ENCODE results near the gene ORM1. TPM values are rescaled to one million over a fixed set of nuclear protein-coding genes. Genes with fewer than 3 reads are reported as not detected.

ORM1 gene
- total and polyA plus RNA-seq, 5 donors, result 0.70 to 2.7 TPM; not detected in 3

- H3K4me1 ChIP-seq (ENCODE audit: control insufficient read depth, insufficient read depth, low read length), result no peaks in the 10 kb centered on the region
- no peak overlapping the region for H3K27ac ChIP-seq (ENCODE audit: low read length)
- ATAC-seq (no peak), DNase-seq (no peak)
- H3K4me3 ChIP-seq (ENCODE audit: low read length), result no peak overlapping the region
- 71% methylated on average over 4 of the region's 4 CpGs for WGBS
- H3K9me3 ChIP-seq (ENCODE audit: control insufficient read depth, low read length), result no peaks in the 10 kb centered on the region
- H3K27me3 ChIP-seq (ENCODE audit: control insufficient read depth, insufficient read depth), result no peaks in the 10 kb centered on the region
- intact Hi-C loops (cut with DNase I), result no loop called here
These were observed 48.0 kb downstream of the ORM1 start for GRCh38 chr9:114370968-114371320.

- Histone ChIP-seq H3K27ac (ENCODE audit: low read length) (no peak overlapping the region), H3K9me3 (ENCODE audit: control insufficient read depth, low read length) (no peaks in the 10 kb centered on the region), H3K27me3 (ENCODE audit: control insufficient read depth, insufficient read depth) (no peaks in the 10 kb centered on the region), H3K4me3 (ENCODE audit: low read length) (no peak overlapping the region), H3K4me1 (ENCODE audit: control insufficient read depth, insufficient read depth, low read length) (no peaks in the 10 kb centered on the region)
- ATAC-seq (no peak), DNase-seq (no peak)
- 76% methylated on average over 7 of the region's 7 CpGs for WGBS
- intact Hi-C loops (cut with DNase I), result no loop called here
These were observed 48.5 kb downstream of the ORM1 start for GRCh38 chr9:114371343-114371944.

GRCh38 chr9:114371973-114372917, 49.3 kb downstream of the ORM1 start:
- intact Hi-C loops (cut with DNase I), result no loop called here
- H3K27ac ChIP-seq (ENCODE audit: low read length), result no peak overlapping the region
- WGBS, result 31% methylated on average over 14 of the region's 14 CpGs

DNA sequence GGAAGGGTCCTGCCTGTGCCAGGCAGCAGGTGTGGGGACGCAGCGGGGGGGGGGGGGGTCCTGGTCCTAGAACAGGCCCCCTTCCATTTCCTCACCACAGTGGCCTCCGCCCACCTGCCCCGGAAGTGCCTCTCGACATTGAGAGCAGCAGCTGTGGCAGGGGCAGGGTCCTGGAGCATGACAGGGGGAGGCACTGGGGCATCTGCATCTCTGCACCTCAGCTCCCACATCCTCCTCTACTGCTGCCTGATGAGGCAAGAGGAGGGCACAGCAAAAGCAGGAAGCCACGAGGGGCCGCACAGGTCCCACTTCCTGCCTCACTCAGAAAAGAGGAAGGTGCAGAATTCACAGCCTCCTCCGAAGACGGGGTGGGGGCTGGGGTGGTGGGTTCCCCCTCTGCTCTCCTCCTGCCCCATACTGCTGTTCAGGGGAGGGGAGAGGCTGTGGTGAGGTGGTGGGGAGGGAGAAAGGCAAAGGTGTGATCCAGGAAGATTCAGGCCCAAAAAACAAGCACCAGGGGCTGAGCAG, 50.1 kb downstream of the ORM1 start:
- Histone ChIP-seq H3K4me1 (ENCODE audit: control insufficient read depth, insufficient read depth, low read length) (no peaks in the 10 kb centered on the region), H3K9me3 (ENCODE audit: control insufficient read depth, low read length) (no peaks in the 10 kb centered on the region), H3K27ac (ENCODE audit: low read length) (no peak overlapping the region), H3K4me3 (ENCODE audit: low read length) (no peak overlapping the region), H3K27me3 (ENCODE audit: control insufficient read depth, insufficient read depth) (no peaks in the 10 kb centered on the region)
- WGBS, result 39% methylated on average over 9 of the region's 9 CpGs
- ATAC-seq, result peak; percentile 58 to 61
- intact Hi-C loops (cut with DNase I), result no loop called here
- DNase-seq, result peak; percentile 59 to 87 (median 83)

More at GRCh38 chr9:114371973-114372917, 49.3 kb downstream of the ORM1 start:
- DNase-seq, result peak; percentile 57 to 70 (median 59)
- no peak overlapping the region for H3K4me3 ChIP-seq (ENCODE audit: low read length)
- H3K4me1 ChIP-seq (ENCODE audit: control insufficient read depth, insufficient read depth, low read length), result no peaks in the 10 kb centered on the region
- ATAC-seq, result peak; percentile 28 to 64
- H3K27me3 ChIP-seq (ENCODE audit: control insufficient read depth, insufficient read depth), result no peaks in the 10 kb centered on the region
- no peaks in the 10 kb centered on the region for H3K9me3 ChIP-seq (ENCODE audit: control insufficient read depth, low read length)

DNA sequence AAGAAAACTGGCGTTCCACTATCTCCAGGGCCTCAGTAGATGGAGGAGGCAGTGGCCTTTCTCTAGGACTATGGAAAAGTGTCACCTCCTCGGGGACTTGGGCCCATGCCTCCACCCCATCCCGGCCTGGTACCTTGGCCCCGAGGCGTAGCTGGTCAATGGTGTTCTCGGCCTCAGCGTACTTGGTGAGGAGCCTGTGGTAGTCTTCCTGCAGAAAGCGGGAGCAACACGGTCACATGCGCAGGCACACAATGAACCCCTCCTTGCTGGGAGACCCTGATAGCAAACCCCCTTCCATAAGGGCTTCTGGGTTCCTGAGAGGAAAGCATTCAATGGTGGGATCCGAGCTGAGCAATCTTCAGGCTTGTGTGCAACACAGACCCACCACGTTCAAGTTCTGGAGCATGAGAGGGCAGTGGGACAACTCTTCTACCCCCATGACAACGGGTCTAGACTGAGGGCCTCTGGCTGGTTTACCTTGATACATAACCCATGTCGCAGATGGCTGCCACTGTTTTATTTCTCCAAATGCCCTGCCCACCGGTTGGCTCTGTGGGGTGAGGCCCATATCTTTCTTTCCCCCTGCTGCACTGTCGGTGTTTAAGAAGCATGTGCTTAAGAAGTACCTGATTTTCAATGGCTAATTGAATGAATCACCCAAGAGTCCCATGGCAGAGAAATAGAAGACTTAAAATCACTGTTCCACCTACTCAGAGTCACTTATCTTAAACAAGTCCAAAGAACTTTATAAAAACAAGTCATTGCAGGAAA, 51.2 kb downstream of the ORM1 start:
- ATAC-seq (no peak), DNase-seq (no peak)
- Histone ChIP-seq H3K27me3 (ENCODE audit: control insufficient read depth, insufficient read depth) (no peaks in the 10 kb centered on the region), H3K9me3 (ENCODE audit: control insufficient read depth, low read length) (no peaks in the 10 kb centered on the region), H3K4me1 (ENCODE audit: control insufficient read depth, insufficient read depth, low read length) (no peaks in the 10 kb centered on the region), H3K4me3 (ENCODE audit: low read length) (no peak overlapping the region), H3K27ac (ENCODE audit: low read length) (no peak overlapping the region)
- WGBS, result 93% methylated on average over 16 of the region's 16 CpGs
- intact Hi-C loops (cut with DNase I), result no loop called here

DNA sequence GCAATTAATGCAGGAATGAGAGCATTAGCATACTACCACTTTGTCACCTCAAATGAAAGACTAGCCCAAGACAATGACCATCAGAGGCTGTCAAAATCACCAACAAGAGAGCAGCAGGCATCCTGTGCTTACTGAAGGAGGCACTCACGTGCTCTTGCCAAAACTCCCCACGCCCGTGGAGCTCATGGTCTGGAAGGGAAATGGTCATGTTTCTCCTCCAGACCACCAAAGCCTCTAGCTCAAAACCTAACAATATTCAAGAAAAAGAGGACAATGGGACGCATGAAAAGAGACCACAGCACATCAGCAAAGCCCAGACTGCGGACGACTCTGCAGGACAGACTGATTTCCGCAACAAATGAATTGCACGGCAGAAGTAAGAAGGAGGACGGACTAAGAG, 52.0 kb downstream of the ORM1 start:
- Histone ChIP-seq H3K4me3 (ENCODE audit: low read length) (no peak overlapping the region), H3K27me3 (ENCODE audit: control insufficient read depth, insufficient read depth) (no peaks in the 10 kb centered on the region), H3K27ac (ENCODE audit: low read length) (no peak overlapping the region), H3K9me3 (ENCODE audit: control insufficient read depth, low read length) (no peaks in the 10 kb centered on the region), H3K4me1 (ENCODE audit: control insufficient read depth, insufficient read depth, low read length) (no peaks in the 10 kb centered on the region)
- DNase-seq, result no peak
- intact Hi-C loops (cut with DNase I), result no loop called here
- no peak for ATAC-seq
- WGBS, result 78% methylated on average over 9 of the region's 9 CpGs

DNA sequence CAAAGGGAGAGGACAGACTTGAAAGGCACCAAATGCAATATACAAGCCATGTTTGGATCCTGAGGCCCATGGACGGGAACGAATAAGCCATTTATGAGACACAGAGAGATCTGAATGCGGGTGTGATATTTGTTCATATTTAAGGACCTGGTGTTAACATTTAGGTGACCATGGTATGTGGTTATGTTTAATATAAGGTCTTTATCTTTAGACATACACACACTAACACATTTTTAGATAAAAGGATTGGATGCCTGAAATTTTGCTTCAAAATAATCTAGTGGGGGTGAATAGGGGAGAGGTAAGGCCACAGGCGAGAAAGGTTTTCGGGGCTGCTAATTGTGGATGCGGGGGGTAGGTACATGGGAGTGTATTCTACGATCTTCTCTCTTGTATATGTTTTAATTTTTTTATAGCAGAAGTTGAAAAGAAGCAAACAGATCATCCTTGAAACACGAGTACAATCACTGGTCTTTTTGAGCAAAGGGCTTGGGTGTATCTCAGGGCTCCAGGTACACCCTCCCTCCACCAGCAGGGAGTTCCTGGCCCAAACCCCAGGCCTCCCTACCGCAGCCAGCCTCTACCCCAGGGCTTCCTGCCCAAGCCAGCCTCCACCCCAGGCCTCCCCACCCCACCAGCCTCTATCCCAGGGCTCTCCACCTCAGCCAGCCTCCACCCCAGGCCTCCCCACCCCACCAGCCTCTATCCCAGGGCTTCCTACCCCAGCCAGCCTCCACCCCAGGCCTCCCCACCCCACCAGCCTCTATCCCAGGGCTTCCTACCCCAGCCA, 52.7 kb downstream of the ORM1 start:
- Histone ChIP-seq H3K4me3 (ENCODE audit: low read length) (no peak overlapping the region), H3K4me1 (ENCODE audit: control insufficient read depth, insufficient read depth, low read length) (no peaks in the 10 kb centered on the region), H3K27me3 (ENCODE audit: control insufficient read depth, insufficient read depth) (no peaks in the 10 kb centered on the region), H3K9me3 (ENCODE audit: control insufficient read depth, low read length) (no peaks in the 10 kb centered on the region), H3K27ac (ENCODE audit: low read length) (no peak overlapping the region)
- no peak for DNase-seq
- ATAC-seq, result no peak
- intact Hi-C loops (cut with DNase I), result no loop called here
- WGBS, result 91% methylated on average over 9 of the region's 9 CpGs

Other genes with a start within 250 kb of the ORM1 start
- under 1 TPM in 1 of 4 donors, not detected in 3; 0.81 TPM for gene AMBP, start 244.8 kb upstream of the ORM1 start, total RNA-seq
- gene AMBP, start 244.8 kb upstream of the ORM1 start, polyA plus RNA-seq, result 0.11 TPM
- gene KIF12, start 223.8 kb upstream of the ORM1 start, total RNA-seq, result under 1 TPM in 2 of 4 donors, not detected in 2; 0.11 to 0.44 TPM
- gene KIF12, start 223.8 kb upstream of the ORM1 start, polyA plus RNA-seq, result 0.23 TPM
- gene COL27A1, start 167.6 kb upstream of the ORM1 start, total RNA-seq, result 1 to 10 TPM; 2.6 to 8.4 (median 7.1) TPM
- gene COL27A1, start 167.6 kb upstream of the ORM1 start, polyA plus RNA-seq, result 10.3 TPM
- gene ORM2, start 6.8 kb downstream of the ORM1 start, total RNA-seq, result not detected
- 0.27 TPM for gene ORM2, start 6.8 kb downstream of the ORM1 start, polyA plus RNA-seq
- 10 to 100 TPM in 1 of 4 donors, 1 to 10 TPM in 3; 8.8 to 10.3 (median 8.9) TPM for gene AKNA, start 64.9 kb downstream of the ORM1 start, total RNA-seq
- 8.4 TPM for gene AKNA, start 64.9 kb downstream of the ORM1 start, polyA plus RNA-seq
- gene WHRN, start 182.4 kb downstream of the ORM1 start, total RNA-seq, result 10 to 100 TPM; 12.7 to 20.3 (median 14.1) TPM
- gene WHRN, start 182.4 kb downstream of the ORM1 start, polyA plus RNA-seq, result 7.8 TPM

Measured in right cardiac atrium (tissue), 5 donors.